ENCODE measurements around the gene ZNF853. TPM values are rescaled to one million over a fixed set of nuclear protein-coding genes. Genes with fewer than 3 reads are reported as not detected.

The ZNF853 gene
- total RNA-seq, 3 donors from 2014 or later (not counting 1 experiment from before 2014, with no cell fraction given) = 6.5 to 12.0 (median 9.7) TPM

GRCh38 chr7:6648815-6649104 lies 33.4 kb downstream of the ZNF853 start:
- TF ChIP-seq CTCF (IDR thresholded peaks at IDR 0.05) = no peak
- Histone ChIP-seq H3K4me3 (ENCODE audit: low read length) (no peak overlapping the region), H3K4me1 (ENCODE audit: control insufficient read depth, insufficient read depth, low read length) (no peaks in the 10 kb centered on the region), H3K27ac (ENCODE audit: low read length) (no peak overlapping the region), H3K27me3 (ENCODE audit: control insufficient read depth, insufficient read depth, low read length) (no peaks in the 10 kb centered on the region), H3K36me3 (ENCODE audit: control insufficient read depth, insufficient read depth, low read length) (peaks cover 34% of the 10 kb centered on the region), H3K9me3 (ENCODE audit: control insufficient read depth, insufficient read depth, low read length) (no peaks in the 10 kb centered on the region)
- no peaks in the 10 kb centered on the region for H3K27me3 Mint-ChIP-seq (ENCODE audit: low read depth in 2 of 2)
- 98% methylated on average over 5 of the region's 5 CpGs for whole genome bisulfite sequencing (ENCODE audit: insufficient coverage)
- ATAC-seq (no peak), DNase-seq (no peak)
- H3K4me3 Mint-ChIP-seq = no peak overlapping the region
- intact Hi-C loops (cut with micrococcal nuclease) = no loop called here
- H3K36me3 Mint-ChIP-seq = no peaks in the 10 kb centered on the region
- no peak overlapping the region for H3K27ac Mint-ChIP-seq
- H3K4me1 Mint-ChIP-seq = no peaks in the 10 kb centered on the region
- no peaks in the 10 kb centered on the region for H3K9me3 Mint-ChIP-seq

GRCh38 chr7:6649241-6649961 lies 34.0 kb downstream of the ZNF853 start:
- Mint-ChIP-seq H3K9me3 (no peaks in the 10 kb centered on the region), H3K4me3 (no peak overlapping the region), H3K27me3 (ENCODE audit: low read depth in 2 of 2) (no peaks in the 10 kb centered on the region), H3K27ac (no peak overlapping the region), H3K36me3 (no peaks in the 10 kb centered on the region), H3K4me1 (no peaks in the 10 kb centered on the region)
- no peak for TF ChIP-seq CTCF (IDR thresholded peaks at IDR 0.05)
- H3K9me3 ChIP-seq (ENCODE audit: control insufficient read depth, insufficient read depth, low read length) = no peaks in the 10 kb centered on the region
- no peak overlapping the region for H3K27ac ChIP-seq (ENCODE audit: low read length)
- 90% methylated on average over 13 of the region's 13 CpGs for WGBS (ENCODE audit: insufficient coverage)
- ATAC-seq (no peak), DNase-seq (no peak)
- H3K4me1 ChIP-seq (ENCODE audit: control insufficient read depth, insufficient read depth, low read length) = no peaks in the 10 kb centered on the region
- H3K4me3 ChIP-seq (ENCODE audit: low read length) = no peak overlapping the region
- intact Hi-C loops (cut with micrococcal nuclease) = no loop called here
- H3K36me3 ChIP-seq (ENCODE audit: control insufficient read depth, insufficient read depth, low read length) = peaks cover 28% of the 10 kb centered on the region
- H3K27me3 ChIP-seq (ENCODE audit: control insufficient read depth, insufficient read depth, low read length) = no peaks in the 10 kb centered on the region

- DNase-seq = no peak
- Mint-ChIP-seq H3K27ac (no peak overlapping the region), H3K4me3 (no peak overlapping the region), H3K36me3 (no peaks in the 10 kb centered on the region), H3K27me3 (ENCODE audit: low read depth in 2 of 2) (no peaks in the 10 kb centered on the region), H3K9me3 (no peaks in the 10 kb centered on the region), H3K4me1 (no peaks in the 10 kb centered on the region)
- Histone ChIP-seq H3K4me3 (ENCODE audit: low read length) (no peak overlapping the region), H3K9me3 (ENCODE audit: control insufficient read depth, insufficient read depth, low read length) (no peaks in the 10 kb centered on the region), H3K4me1 (ENCODE audit: control insufficient read depth, insufficient read depth, low read length) (no peaks in the 10 kb centered on the region), H3K36me3 (ENCODE audit: control insufficient read depth, insufficient read depth, low read length) (peaks cover 27% of the 10 kb centered on the region), H3K27ac (ENCODE audit: low read length) (no peak overlapping the region), H3K27me3 (ENCODE audit: control insufficient read depth, insufficient read depth, low read length) (no peaks in the 10 kb centered on the region)
- intact Hi-C loops (cut with micrococcal nuclease) = no loop called here
- no peak for TF ChIP-seq CTCF (IDR thresholded peaks at IDR 0.05)
- no peak for ATAC-seq
- WGBS (ENCODE audit: insufficient coverage) = 97% methylated on average over 10 of the region's 10 CpGs
These were observed 34.7 kb downstream of the ZNF853 start for GRCh38 chr7:6650086-6650485.

- Mint-ChIP-seq H3K4me3 (no peak overlapping the region), H3K4me1 (no peaks in the 10 kb centered on the region), H3K9me3 (no peaks in the 10 kb centered on the region), H3K27me3 (ENCODE audit: low read depth in 2 of 2) (no peaks in the 10 kb centered on the region), H3K36me3 (no peaks in the 10 kb centered on the region), H3K27ac (no peak overlapping the region)
- Histone ChIP-seq H3K27ac (ENCODE audit: low read length) (no peak overlapping the region), H3K9me3 (ENCODE audit: control insufficient read depth, insufficient read depth, low read length) (no peaks in the 10 kb centered on the region), H3K4me3 (ENCODE audit: low read length) (no peak overlapping the region), H3K27me3 (ENCODE audit: control insufficient read depth, insufficient read depth, low read length) (no peaks in the 10 kb centered on the region), H3K4me1 (ENCODE audit: control insufficient read depth, insufficient read depth, low read length) (no peaks in the 10 kb centered on the region), H3K36me3 (ENCODE audit: control insufficient read depth, insufficient read depth, low read length) (peaks cover 29% of the 10 kb centered on the region)
- 97% methylated on average over 12 of the region's 12 CpGs for WGBS (ENCODE audit: insufficient coverage)
- TF ChIP-seq CTCF (IDR thresholded peaks at IDR 0.05) = no peak
- DNase-seq (no peak), ATAC-seq (no peak)
- intact Hi-C loops (cut with micrococcal nuclease) = no loop called here
These were observed 35.2 kb downstream of the ZNF853 start for GRCh38 chr7:6650521-6651011.
